ENCODE data around the gene PSMD14.

DNA sequence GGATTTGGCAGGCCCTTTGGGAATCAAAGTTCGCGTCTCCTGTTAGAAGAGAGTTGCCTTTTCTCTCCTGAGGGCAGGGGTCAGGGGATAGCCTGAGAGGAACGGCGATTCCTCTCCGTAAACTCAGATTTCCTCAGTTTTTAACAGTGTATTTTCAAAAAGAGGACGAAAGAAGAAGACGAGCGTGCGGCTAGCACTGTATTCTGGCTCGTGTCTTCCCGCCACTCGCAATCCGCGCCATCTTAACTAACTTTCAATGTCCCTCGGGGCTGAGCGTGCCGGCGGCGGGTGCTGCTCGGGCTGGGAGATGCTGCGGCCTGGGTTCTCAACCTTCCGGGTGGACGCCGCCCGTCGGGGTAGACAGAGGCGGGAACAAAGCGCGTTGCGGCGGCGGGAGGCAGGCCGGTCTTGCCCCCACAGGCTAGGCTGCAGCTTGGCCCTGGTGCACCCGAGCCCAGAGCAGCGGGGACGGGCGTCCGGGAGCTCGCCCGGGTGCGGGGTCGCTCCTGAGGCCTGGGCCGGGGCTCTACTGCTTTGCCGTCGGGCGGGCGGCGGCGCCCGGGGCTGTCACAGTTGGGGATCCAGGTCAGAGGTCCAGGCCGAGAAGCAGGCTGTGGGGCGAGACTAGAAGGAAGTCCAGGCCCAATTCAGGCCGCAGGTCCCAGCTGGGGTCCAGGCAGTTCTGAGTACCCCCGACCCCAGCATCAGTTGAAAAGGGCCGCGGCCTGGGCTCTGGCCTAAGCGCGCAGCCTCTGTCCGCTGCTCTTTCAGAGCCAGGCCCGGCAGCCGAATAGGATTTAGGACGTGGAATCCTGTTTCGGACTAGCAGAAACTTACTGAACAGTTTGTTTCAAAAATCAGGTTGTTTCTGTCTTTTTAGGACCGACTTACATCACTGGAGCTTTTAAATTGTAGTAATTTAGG lies 119.7 kb downstream of the PSMD14 start:
- TF ChIP-seq, protein P1, sequence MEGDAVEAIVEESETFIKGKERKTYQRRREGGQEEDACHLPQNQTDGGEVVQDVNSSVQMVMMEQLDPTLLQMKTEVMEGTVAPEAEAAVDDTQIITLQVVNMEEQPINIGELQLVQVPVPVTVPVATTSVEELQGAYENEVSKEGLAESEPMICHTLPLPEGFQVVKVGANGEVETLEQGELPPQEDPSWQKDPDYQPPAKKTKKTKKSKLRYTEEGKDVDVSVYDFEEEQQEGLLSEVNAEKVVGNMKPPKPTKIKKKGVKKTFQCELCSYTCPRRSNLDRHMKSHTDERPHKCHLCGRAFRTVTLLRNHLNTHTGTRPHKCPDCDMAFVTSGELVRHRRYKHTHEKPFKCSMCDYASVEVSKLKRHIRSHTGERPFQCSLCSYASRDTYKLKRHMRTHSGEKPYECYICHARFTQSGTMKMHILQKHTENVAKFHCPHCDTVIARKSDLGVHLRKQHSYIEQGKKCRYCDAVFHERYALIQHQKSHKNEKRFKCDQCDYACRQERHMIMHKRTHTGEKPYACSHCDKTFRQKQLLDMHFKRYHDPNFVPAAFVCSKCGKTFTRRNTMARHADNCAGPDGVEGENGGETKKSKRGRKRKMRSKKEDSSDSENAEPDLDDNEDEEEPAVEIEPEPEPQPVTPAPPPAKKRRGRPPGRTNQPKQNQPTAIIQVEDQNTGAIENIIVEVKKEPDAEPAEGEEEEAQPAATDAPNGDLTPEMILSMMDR (IDR thresholded peaks at IDR 0.05; ENCODE audit: poor library complexity), result no peak
- peak; percentile 86 for TF ChIP-seq EZH2 (IDR thresholded peaks at IDR 0.05; ENCODE audit: borderline replicate concordance)
